Tibial artery (tissue), 4 donors: Measurements from ENCODE around the gene SLC8A3.

ENCODE experiments used
- DNase-seq, 2 donors: peaks; one replicate each; pipeline ENCODE4 v3.0.0-alpha.2; 2019
- H3K27ac ChIP-seq, 2 donors: fragments of 200-600 bp; sonication (generic) in 1 of 2; 1 replicate in 1 of 2; 2 replicates in 1 of 2; pipeline ENCODE4 v1.5.1; 2018 to 2019; ENCODE audit warnings: mild to moderate bottlenecking in 1 of 2
- H3K27me3 ChIP-seq, 2 donors: fragments of 200-600 bp; sonication (generic) in 1 of 2; one replicate each; pipeline versions ENCODE4 v1.5.1 to v1.6.0; 2016 to 2019
- H3K36me3 ChIP-seq, 3 donors: fragments of 200-600 bp; sonication (generic) in 2 of 3; one replicate each; pipeline ENCODE4 v1.5.1; 2016 to 2019; ENCODE audit warnings: mild to moderate bottlenecking in 2 of 3
- H3K4me1 ChIP-seq, 4 donors: fragments of 200-600 bp; sonication (generic) in 2 of 4; 1 replicate in 3 of 4; 2 replicates in 1 of 4; pipeline ENCODE4 v1.5.1; 2016 to 2019
- H3K4me3 ChIP-seq, 2 donors: fragments of 200-600 bp; sonication (generic) in 1 of 2; 1 replicate in 1 of 2; 2 replicates in 1 of 2; pipeline ENCODE4 v1.5.1; 2018 to 2019; ENCODE audit warnings: mild to moderate bottlenecking in 2 of 2
- H3K9me3 ChIP-seq, 3 donors: fragments of 200-600 bp; sonication (generic) in 1 of 3; one replicate each; pipeline ENCODE4 v1.5.1; 2016 to 2019
- intact Hi-C: fragments of 100-400 bp; cut with DNase I; formaldehyde crosslinking; loops from one replicate; pipeline ENCODE4 v1.15.0; 2023; ENCODE audit warnings: low total_unique reads
- TF ChIP-seq, protein P1 (sequence below), 2 experiments: fragments of 200-600 bp in 1 of 2; fragments of 450-650 bp in 1 of 2; IDR thresholded peaks; one replicate each; pipeline ENCODE4 v1.5.1; 2017 to 2019; ENCODE audit warnings: antibody characterized with exemption in 2 of 2, mild to moderate bottlenecking in 1 of 2, moderate library complexity in 1 of 2

SLC8A3 gene

DNA sequence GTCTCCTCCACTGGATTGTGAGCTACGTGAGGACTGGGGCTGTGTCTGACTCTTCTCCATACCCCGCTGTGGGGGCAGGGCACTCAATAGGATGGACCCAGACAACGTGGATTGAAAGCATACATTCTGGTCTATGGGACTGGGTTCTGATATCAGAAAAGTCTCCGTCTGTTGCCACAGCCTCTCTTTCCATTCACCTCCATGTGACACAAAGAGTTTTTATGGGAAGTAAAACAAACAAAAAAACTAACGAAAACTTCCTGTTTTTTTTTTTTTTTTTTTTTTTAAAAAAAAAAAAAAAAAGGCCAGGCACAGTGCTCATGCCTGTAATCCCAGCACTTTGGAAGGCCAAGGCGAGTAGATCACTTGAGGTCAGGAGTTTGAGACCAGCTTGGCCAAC is 44.7 kb downstream of the SLC8A3 start:
- no peak overlapping the region for H3K27ac ChIP-seq
- TF ChIP-seq, protein P1, sequence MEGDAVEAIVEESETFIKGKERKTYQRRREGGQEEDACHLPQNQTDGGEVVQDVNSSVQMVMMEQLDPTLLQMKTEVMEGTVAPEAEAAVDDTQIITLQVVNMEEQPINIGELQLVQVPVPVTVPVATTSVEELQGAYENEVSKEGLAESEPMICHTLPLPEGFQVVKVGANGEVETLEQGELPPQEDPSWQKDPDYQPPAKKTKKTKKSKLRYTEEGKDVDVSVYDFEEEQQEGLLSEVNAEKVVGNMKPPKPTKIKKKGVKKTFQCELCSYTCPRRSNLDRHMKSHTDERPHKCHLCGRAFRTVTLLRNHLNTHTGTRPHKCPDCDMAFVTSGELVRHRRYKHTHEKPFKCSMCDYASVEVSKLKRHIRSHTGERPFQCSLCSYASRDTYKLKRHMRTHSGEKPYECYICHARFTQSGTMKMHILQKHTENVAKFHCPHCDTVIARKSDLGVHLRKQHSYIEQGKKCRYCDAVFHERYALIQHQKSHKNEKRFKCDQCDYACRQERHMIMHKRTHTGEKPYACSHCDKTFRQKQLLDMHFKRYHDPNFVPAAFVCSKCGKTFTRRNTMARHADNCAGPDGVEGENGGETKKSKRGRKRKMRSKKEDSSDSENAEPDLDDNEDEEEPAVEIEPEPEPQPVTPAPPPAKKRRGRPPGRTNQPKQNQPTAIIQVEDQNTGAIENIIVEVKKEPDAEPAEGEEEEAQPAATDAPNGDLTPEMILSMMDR (IDR thresholded peaks at IDR 0.05): no peak
- no peaks in the 10 kb centered on the region for H3K4me1 ChIP-seq
- H3K9me3 ChIP-seq: no peaks in the 10 kb centered on the region
- no peak overlapping the region for H3K4me3 ChIP-seq
- peaks cover 0 to 25% of the 10 kb centered on the region in 2 donors for H3K27me3 ChIP-seq
- no peaks in the 10 kb centered on the region for H3K36me3 ChIP-seq
- intact Hi-C loops: no loop called here
- no peak for DNase-seq

DNA sequence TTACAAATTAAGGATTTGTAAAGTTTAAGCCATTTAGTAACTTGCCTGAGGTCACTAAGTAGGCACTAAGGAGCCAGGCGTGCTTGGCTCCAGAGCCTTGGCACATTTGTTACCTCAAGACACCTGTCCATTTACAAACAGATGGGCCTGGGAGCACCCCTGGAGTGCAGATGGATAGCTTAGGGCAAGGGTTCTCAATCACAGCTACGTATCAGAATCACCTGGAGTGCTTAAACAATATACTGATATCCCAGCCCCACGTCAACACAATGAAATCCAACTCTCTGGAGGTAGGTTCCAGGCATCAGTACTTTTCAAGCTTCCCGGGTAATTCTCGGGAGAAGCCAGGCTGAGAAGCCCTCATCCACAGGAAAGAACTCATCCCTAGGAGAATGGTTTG is 45.4 kb downstream of the SLC8A3 start:
- Histone ChIP-seq H3K4me1 (no peaks in the 10 kb centered on the region), H3K36me3 (no peaks in the 10 kb centered on the region), H3K9me3 (no peaks in the 10 kb centered on the region), H3K27me3 (peaks cover 0 to 20% of the 10 kb centered on the region in 2 donors), H3K4me3 (no peak overlapping the region), H3K27ac (no peak overlapping the region)
- DNase-seq: no peak
- intact Hi-C loops: no loop called here
- TF ChIP-seq, protein P1 (IDR thresholded peaks at IDR 0.05): no peak

DNA sequence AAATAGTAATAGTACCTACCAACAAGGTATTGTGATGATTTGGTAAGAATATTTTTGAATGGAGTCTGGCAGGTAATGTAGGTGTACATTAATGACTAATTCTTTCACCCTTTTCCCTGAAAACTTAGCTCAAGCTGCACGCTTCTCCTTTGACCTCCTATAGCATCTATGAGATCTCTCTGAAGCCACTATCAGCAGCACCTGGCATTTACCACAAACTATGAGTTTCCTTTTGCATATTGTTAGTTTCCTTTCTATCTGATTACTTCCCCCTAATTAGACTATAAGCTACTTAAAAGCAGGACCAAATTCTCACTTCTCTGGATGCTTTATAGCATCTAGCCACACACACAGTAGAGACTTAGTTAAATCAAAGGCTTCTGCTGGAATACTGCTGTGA is 48.1 kb downstream of the SLC8A3 start:
- DNase-seq: no peak
- Histone ChIP-seq H3K4me1 (no peaks in the 10 kb centered on the region), H3K27me3 (peaks cover 0 to 14% of the 10 kb centered on the region in 2 donors), H3K4me3 (no peak overlapping the region), H3K36me3 (no peaks in the 10 kb centered on the region), H3K9me3 (no peaks in the 10 kb centered on the region), H3K27ac (no peak overlapping the region)
- intact Hi-C loops: no loop called here
- TF ChIP-seq, protein P1 (IDR thresholded peaks at IDR 0.05): no peak

DNA sequence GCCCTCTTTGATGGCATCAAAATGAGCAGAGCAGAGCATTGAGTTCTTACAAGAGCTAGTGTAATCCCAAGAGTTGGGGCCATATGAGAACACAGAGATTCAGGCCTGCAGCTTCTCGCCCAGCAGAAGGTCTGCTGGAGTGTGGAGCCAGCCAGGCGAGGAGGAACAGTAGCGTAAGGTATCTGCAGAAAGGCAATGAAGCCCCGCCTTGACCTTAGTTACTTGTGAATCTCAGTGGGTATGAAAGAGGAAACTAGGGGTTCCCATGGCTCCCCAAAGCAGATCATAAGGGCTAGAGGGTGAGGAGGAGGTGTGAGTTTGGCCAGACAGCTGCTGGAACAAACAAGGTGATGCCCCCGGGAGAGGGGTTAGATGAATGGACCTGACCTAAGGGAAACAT is 49.4 kb downstream of the SLC8A3 start:
- no peak for DNase-seq
- Histone ChIP-seq H3K27ac (no peak overlapping the region), H3K4me1 (no peaks in the 10 kb centered on the region), H3K4me3 (no peak overlapping the region), H3K9me3 (no peaks in the 10 kb centered on the region), H3K27me3 (peaks cover 0 to 12% of the 10 kb centered on the region in 2 donors), H3K36me3 (no peaks in the 10 kb centered on the region)
- intact Hi-C loops: no loop called here
- TF ChIP-seq, protein P1 (IDR thresholded peaks at IDR 0.05): no peak

DNA sequence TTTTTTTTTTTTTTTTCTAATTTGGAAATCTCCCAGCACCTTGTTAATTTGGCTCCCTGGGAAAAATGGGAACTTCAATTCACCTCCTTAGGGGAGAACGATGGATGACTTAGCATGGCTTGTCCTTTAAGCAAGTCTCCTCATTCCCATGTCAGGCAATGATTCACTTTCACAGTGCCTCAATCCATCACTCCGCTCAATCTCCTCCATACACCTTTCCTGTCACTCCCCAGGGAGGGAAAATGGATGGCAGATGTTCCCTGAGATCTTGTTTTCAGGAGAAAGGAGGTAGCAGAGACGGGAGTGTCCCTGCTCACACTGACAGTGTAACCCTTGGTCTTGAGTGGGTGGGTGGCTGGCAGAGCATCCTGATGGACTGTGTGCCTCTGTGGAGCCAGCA is 51.0 kb downstream of the SLC8A3 start:
- TF ChIP-seq, protein P1 (IDR thresholded peaks at IDR 0.05): no peak
- Histone ChIP-seq H3K36me3 (no peaks in the 10 kb centered on the region), H3K9me3 (no peaks in the 10 kb centered on the region), H3K27ac (no peak overlapping the region), H3K27me3 (peaks cover 0 to 14% of the 10 kb centered on the region in 2 donors), H3K4me1 (no peaks in the 10 kb centered on the region), H3K4me3 (no peak overlapping the region)
- intact Hi-C loops: no loop called here
- DNase-seq: no peak

DNA sequence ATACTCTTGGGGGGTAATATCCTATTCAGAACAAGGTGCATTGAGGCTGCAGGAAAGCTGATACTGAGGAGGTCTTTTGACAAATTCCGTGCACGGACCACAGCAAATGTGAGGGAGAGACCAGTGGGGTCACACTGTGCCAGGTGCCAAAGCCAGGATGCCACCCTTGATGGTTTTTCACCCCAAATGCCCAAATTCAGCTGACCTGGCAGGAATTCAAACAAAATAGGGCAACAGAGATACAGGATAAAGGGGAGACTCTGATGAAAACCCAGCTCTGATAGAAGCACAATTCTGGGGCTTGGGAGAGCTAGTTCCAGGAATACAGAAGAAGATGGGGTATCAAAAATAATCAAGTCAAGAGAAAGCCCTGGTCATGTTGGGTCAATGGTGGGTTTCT is 55.3 kb downstream of the SLC8A3 start:
- no peak overlapping the region for H3K4me3 ChIP-seq
- TF ChIP-seq, protein P1 (IDR thresholded peaks at IDR 0.05): no peak
- no peaks in the 10 kb centered on the region for H3K9me3 ChIP-seq
- no peak for DNase-seq
- intact Hi-C loops: no loop called here
- no peaks in the 10 kb centered on the region for H3K4me1 ChIP-seq
- no peaks in the 10 kb centered on the region for H3K36me3 ChIP-seq
- H3K27me3 ChIP-seq: peaks cover 0 to 23% of the 10 kb centered on the region in 2 donors
- no peak overlapping the region for H3K27ac ChIP-seq
